T-helper 9 cell (primary cell): ENCODE results near the gene OSBP2.
"Not testable (repeated sequence)": the region's sequence is repeated elsewhere in the genome, so short reads cannot be mapped to it uniquely, and the experiment has no call there.

ENCODE experiments used
- DNase-seq: peaks from one replicate; pipeline ENCODE4 v3.0.0-alpha.2; 2020

OSBP2 gene

GRCh38 chr22:30721741-30722140 is 27.1 kb downstream of the OSBP2 start:
- DNase-seq = no peak

GRCh38 chr22:30728826-30729225 is 34.2 kb downstream of the OSBP2 start:
- DNase-seq = no peak

GRCh38 chr22:30731658-30732057 is 37.0 kb downstream of the OSBP2 start:
- DNase-seq = no peak

GRCh38 chr22:30732426-30732825 is 37.8 kb downstream of the OSBP2 start:
- no peak for DNase-seq

GRCh38 chr22:30733181-30733631 is 38.5 kb downstream of the OSBP2 start:
- DNase-seq = no peak

- not testable (repeated sequence) for DNase-seq
Measured at GRCh38 chr22:30740007-30740406, 45.3 kb downstream of the OSBP2 start.

- DNase-seq = not testable (repeated sequence)
Measured at GRCh38 chr22:30740511-30740910, 45.8 kb downstream of the OSBP2 start.

GRCh38 chr22:30742291-30743256 is 47.9 kb downstream of the OSBP2 start:
- no peak for DNase-seq

GRCh38 chr22:30743257-30744020 is 48.8 kb downstream of the OSBP2 start:
- no peak for DNase-seq

- no peak for DNase-seq
Measured at GRCh38 chr22:30744224-30744623, 49.5 kb downstream of the OSBP2 start.

- no peak for DNase-seq
Measured at GRCh38 chr22:30747493-30747892, 52.8 kb downstream of the OSBP2 start.

- DNase-seq = no peak
Measured at GRCh38 chr22:30749272-30749671, 54.6 kb downstream of the OSBP2 start.

GRCh38 chr22:30749849-30750248 is 55.2 kb downstream of the OSBP2 start:
- DNase-seq = no peak

- DNase-seq = no peak
Measured at GRCh38 chr22:30751529-30751928, 56.9 kb downstream of the OSBP2 start.

GRCh38 chr22:30752771-30753170 is 58.1 kb downstream of the OSBP2 start:
- no peak for DNase-seq

- no peak for DNase-seq
Measured at GRCh38 chr22:30753701-30754100, 59.0 kb downstream of the OSBP2 start.

- DNase-seq = no peak
Measured at GRCh38 chr22:30754521-30754920, 59.8 kb downstream of the OSBP2 start.

- peak; percentile 17 for DNase-seq
Measured at GRCh38 chr22:30754971-30755758, 60.5 kb downstream of the OSBP2 start.

- no peak for DNase-seq
Measured at GRCh38 chr22:30755759-30756124, 61.1 kb downstream of the OSBP2 start.

- DNase-seq = peak; percentile 14
Measured at GRCh38 chr22:30763815-30764673, 69.4 kb downstream of the OSBP2 start.

- no peak for DNase-seq
Measured at GRCh38 chr22:30767661-30768060, 73.0 kb downstream of the OSBP2 start.

- no peak for DNase-seq
Measured at GRCh38 chr22:30770716-30771115, 76.0 kb downstream of the OSBP2 start.
